Right kidney (tissue), 1 donor: ENCODE results near the gene PGAM2.

Source experiments
- DNase-seq: peaks from one replicate; pipeline ENCODE4 v3.0.0-alpha.2; 2016

PGAM2 gene

GRCh38 chr7:44066494-44067063 lies 1.2 kb upstream of the PGAM2 start:
- no peak for DNase-seq

GRCh38 chr7:44066111-44066460 lies 719 bp upstream of the PGAM2 start:
- no peak for DNase-seq

GRCh38 chr7:44064791-44065430 lies 456 bp downstream of the PGAM2 start:
- DNase-seq = no peak

- DNase-seq = no peak
These were observed 1.3 kb downstream of the PGAM2 start for GRCh38 chr7:44063894-44064651.

DNA sequence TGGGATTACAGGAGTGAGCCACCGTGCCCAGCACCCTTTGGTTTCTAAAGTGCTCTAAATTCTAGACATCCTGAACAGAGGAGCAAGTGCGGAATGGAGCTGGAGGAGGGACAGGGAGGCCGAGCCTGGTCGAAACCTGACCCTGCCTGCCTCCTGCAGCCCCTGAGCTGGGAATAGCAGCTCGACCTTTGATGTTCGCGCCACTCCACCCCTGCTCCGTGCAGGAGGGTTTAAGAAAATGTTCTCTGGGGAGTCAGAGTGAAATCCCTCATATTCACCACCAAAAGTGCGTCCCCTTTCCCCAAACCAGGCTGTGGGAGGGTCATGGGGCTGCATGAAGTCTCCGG lies 1.8 kb downstream of the PGAM2 start:
- DNase-seq = no peak

DNA sequence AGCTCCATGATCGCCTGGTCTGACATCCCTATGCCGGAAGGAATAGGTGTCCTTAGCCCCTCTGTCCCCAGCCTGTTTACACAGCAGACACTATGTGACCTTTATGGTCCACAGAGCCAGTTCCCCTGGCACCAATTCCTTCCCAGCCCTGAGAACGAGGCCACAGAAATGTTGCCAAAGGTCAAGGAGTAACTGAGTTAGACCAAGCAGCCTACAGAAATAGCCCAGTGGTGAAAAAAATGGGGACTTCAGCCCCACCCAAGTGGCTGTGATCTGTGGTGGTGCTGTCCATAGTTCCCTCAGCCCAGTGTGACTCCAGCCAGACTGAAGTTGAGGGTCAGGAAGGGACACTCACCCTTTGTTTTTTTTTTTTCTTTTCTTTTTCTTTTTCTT lies 2.5 kb downstream of the PGAM2 start:
- DNase-seq = no peak

GRCh38 chr7:44062180-44062902 lies 3.0 kb downstream of the PGAM2 start:
- no peak for DNase-seq

DNA sequence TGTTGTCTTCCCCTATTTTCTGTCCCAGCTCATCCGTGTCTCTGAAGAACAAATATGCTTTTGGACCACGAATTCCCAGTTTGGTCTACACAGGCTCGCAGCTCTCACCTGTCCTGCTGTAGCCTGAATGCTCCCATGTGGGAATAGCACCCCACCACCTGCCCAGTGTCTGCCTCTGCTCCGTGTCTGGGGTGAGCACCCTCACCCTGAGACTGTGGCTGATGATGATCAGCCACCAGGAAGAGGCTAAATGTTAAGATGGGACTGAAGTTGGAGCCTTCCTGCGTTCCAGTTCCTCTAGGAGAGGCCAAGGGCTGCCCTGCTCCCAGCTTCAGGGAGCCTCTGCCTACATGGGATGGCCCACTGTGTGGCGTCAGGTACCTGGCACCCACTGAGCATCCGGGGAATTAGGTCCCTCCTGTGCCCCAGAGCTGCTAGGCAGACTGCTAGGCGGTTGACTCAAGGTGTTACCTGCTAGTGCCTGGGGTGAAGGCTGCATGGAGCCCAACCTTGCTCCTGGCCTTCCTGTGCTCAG lies 3.7 kb downstream of the PGAM2 start:
- no peak for DNase-seq

DNA sequence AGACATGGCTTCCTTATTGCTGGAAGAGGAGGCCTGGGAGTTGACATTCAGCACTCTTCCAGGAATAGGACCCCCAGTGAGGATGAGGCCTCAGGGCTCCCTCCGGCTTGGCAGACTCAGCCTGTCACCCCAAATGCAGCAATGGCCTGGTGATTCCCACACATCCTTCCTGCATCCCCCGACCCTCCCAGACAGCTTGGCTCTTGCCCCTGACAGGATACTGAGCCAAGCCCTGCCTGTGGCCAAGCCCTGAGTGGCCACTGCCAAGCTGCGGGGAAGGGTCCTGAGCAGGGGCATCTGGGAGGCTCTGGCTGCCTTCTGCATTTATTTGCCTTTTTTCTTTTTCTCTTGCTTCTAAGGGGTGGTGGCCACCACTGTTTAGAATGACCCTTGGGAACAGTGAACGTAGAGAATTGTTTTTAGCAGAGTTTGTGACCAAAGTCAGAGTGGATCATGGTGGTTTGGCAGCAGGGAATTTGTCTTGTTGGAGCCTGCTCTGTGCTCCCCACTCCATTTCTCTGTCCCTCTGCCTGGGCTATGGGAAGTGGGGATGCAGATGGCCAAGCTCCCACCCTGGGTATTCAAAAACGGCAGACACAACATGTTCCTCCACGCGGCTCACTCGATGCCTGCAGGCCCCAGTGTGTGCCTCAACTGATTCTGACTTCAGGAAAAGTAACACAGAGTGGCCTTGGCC lies 4.3 kb downstream of the PGAM2 start:
- no peak for DNase-seq

DNA sequence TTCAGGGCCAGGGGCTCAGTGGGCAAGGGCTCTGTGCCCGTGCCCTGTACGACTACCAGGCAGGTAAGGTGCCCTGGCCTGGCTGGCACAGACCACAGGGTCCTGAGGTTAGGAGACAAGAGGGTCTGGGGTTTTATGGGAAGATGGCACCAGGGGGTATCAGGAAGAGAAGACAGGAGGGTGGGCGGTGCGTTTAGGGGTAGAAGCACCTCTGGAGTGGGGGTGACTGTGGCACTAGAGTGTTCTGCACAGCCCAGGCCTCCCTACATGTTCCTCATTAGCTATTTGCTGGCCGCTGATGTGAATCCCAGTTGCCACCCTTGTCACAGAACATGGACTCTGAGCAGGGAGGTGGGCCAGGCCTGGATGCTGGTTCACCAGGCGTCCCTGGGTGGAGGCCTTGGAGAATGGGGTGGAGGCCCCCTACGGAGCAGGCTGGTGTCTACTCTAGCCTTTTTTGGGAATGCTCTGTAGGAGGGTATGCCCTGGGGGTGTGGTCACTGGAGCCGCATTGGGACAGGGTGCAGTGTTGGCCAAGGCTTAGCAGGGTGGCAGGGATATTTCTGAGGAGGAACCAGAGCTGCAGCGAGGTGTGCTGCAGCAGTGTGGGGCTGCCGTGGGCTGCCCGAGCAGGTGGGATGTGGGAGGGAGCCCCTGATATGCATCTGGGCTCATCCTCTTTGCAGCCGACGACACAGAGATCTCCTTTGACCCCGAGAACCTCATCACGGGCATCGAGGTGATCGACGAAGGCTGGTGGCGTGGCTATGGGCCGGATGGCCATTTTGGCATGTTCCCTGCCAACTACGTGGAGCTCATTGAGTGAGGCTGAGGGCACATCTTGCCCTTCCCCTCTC lies 5.0 kb downstream of the PGAM2 start:
- no peak for DNase-seq

GRCh38 chr7:44059219-44060090 lies 5.9 kb downstream of the PGAM2 start:
- DNase-seq = no peak

- no peak for DNase-seq
These were observed 6.6 kb downstream of the PGAM2 start for GRCh38 chr7:44058759-44059218.

DNA sequence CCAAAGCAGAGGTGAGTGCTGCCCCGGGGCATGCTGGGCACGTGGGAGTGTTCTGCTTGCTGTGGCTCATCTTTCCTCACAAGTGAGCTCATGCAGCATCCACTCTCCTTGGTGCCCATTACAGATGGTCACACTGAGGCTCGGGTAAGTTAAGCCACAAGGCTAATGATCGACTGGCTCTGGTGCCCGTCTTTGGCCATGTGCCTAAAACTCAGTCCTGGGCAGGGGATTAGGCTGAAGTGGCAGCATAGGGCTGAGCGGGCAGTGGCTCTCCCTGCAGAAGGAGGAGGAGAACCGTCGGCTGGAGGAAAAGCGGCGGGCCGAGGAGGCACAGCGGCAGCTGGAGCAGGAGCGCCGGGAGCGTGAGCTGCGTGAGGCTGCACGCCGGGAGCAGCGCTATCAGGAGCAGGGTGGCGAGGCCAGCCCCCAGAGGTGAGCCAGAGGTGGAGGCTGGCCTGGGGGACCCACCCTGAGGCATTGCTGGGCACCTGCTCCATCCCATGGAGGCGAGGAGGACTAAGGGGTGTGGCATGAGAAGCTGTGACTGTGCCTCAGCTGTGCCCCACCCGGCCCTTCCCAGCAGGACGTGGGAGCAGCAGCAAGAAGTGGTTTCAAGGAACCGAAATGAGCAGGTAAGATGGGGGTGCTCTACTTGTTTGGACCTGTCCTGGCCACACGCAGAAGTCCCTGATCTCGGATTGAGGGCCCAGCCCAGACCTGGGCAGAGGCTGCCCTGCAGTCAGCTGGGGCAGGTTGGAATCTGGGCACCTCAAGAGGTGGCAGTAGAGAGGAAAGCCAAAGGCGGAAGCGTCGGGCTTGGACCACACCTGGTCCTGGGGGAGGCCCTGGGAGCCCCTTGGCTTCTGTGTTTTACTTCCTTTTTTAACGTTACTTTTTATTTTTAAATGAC lies 7.3 kb downstream of the PGAM2 start:
- no peak for DNase-seq

DNA sequence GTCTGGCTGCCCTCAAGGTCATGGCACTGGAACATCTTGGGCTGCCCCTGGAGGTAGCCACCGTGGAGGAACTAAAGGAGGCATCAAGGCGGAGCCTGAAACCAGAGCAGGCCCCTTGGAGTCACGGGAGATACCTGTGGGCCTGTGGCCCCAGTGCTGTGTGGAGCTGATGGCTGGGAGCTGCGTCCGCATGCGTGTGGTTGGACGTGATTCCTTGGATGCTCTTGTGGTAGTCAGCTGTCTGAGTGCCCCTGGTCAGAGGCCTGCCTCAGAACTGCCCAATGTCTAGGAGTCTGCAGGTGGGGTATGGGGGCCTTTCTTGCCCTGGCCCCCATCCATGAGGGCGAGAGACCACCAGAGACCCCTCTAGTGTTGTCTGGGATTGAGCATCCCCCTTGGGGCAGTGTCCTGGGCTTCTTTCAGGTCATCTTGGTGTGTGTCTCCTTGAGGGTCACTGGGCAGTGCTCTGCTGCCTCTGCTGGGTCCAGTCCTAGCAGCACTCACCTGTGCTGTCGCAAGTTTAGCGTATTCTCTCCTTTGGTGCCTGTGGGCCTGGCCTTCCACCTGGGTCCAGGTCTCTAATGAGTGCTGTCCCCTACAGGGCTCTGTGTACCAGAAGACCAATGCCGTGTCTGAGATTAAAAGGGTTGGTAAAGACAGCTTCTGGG lies 8.1 kb downstream of the PGAM2 start:
- no peak for DNase-seq

GRCh38 chr7:44056681-44057080 lies 8.7 kb downstream of the PGAM2 start:
- DNase-seq = no peak

DNA sequence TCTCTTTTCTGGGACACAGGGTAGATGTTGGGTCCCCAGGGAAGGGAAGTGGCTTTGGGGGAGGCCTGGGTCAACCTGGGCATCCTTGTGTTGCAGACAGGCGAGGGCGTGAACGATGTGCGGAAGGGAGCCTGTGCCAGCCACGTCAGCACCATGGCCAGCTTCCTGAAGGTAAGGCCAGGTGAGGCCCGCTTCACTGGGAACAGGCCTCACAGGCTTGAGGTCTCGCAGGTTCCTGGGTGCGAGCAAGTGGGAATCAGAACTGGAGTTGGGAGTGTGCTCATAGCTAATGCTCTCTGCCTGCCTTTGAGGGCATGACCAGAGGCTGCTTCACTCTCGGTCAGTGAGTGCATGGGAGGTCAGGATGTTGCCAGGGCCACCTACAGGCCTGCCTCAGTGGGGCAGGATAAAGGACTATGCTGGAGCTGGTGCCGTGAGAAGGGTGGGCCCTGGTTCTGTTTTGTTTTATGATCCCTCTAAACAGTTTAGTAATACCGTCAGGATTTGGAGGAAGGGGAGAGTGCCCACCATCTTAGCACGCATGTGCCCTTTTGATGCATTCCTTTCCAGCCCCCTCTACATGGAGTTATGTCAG lies 12.5 kb downstream of the PGAM2 start:
- DNase-seq = no peak

DNA sequence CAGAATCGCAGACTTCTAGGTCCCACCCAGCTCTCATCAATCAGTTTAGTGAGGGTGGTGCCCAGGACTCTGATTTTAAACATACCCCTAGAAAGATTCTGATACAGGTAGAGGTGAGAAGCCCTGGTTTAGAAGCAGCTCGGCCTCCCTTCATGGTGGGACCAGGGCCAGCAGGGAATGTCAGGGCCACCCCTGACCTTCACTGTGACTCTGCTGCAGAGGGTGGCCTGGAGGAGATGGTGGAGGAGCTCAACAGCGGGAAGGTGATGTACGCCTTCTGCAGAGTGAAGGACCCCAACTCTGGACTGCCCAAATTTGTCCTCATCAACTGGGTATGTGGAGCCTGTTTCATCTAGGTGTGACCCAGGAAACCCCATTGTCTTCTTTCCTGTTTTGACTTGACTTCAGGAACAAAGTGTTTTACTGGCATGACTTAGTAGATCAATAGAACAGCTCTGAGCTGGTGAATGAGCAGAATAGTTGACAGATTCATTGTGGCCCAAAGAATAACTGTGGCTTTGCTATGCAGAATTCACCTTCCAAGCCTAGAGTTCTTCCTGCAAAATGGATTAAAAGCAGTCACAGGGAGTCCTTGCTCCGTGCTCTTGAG lies 13.7 kb downstream of the PGAM2 start:
- no peak for DNase-seq
